Heart left ventricle (tissue), 16 donors: ENCODE measurements around the gene C16orf96. TPM values are rescaled to one million over a fixed set of nuclear protein-coding genes. Genes with fewer than 3 reads are reported as not detected.
"Not testable (repeated sequence)": the region's sequence is repeated elsewhere in the genome, so short reads cannot be mapped to it uniquely, and the experiment has no call there.

Experiments used
- ATAC-seq, 4 donors: fragments of 200-7000 bp; cut with Tn5 transposase; one replicate each; pipeline ENCODE4 v1.9.1; 2020 to 2022; ENCODE audit warnings: moderate library complexity in 4 of 4, mild to moderate bottlenecking in 3 of 4, moderate number of reproducible peaks in 1 of 4
- DNase-seq, 5 donors: peaks; one replicate each; pipeline ENCODE4 v3.0.0-alpha.2; 2020
- H3K27ac ChIP-seq, 12 donors: fragments of 200-600 bp; sonication (generic) in 4 of 12; one replicate each; pipeline versions ENCODE4 v1.5.0 to v1.8.0; 2016 to 2022; ENCODE audit warnings: mild to moderate bottlenecking in 2 of 12
- H3K27me3 ChIP-seq, 9 donors: fragments of 200-600 bp; sonication (generic) in 2 of 9; one replicate each; pipeline versions ENCODE4 v1.5.1 to v1.8.0; 2016 to 2022; ENCODE audit warnings: mild to moderate bottlenecking in 3 of 9
- H3K36me3 ChIP-seq, 9 donors: fragments of 200-600 bp; sonication (generic) in 2 of 9; one replicate each; pipeline versions ENCODE4 v1.5.0 to v1.8.0; 2018 to 2022; ENCODE audit warnings: mild to moderate bottlenecking in 2 of 9
- H3K4me1 ChIP-seq, 12 donors: fragments of 200-600 bp; sonication (generic) in 4 of 12; one replicate each; pipeline versions ENCODE4 v1.5.0 to v1.8.0; 2016 to 2022; ENCODE audit warnings: mild to moderate bottlenecking in 3 of 12
- H3K4me3 ChIP-seq, 12 donors: fragments of 200-600 bp; sonication (generic) in 4 of 12; one replicate each; pipeline versions ENCODE4 v1.5.0 to v1.8.0; 2017 to 2022; ENCODE audit warnings: mild to moderate bottlenecking in 9 of 12, moderate library complexity in 4 of 12
- H3K9me3 ChIP-seq, 12 donors: fragments of 200-600 bp; sonication (generic) in 4 of 12; one replicate each; pipeline versions ENCODE4 v1.5.0 to v1.8.0; 2016 to 2022; ENCODE audit warnings: mild to moderate bottlenecking in 1 of 12
- CTCF ChIP-seq, 12 donors: fragments of 200-600 bp; sonication (generic) in 4 of 12; IDR thresholded peaks; one replicate each; pipeline versions ENCODE4 v1.5.0 to v1.8.0; 2018 to 2022; ENCODE audit warnings: antibody characterized with exemption in 12 of 12, mild to moderate bottlenecking in 5 of 12
- POLR2A ChIP-seq, 2 donors: fragments of 450-650 bp; IDR thresholded peaks; one replicate each; pipeline ENCODE4 v1.6.1; 2017; ENCODE audit warnings: antibody characterized with exemption in 2 of 2, mild to moderate bottlenecking in 2 of 2, moderate library complexity in 2 of 2
- WGBS, 4 donors: extraction: QIAGEN DNeasy Blood & Tissue Kit in 2 of 4; methylation state at CpG; one replicate each; pipeline versions ENCODE4 v1.1.5 to v1.1.7; 2013 to 2018; 5-methylcytosine and 5-hydroxymethylcytosine counted together
- intact Hi-C, 10 donors: fragments of 100-400 bp; cut with DNase I; formaldehyde crosslinking; loops; one replicate each; pipeline versions ENCODE4 v1.11.1 to v1.14.2; 2022
- polyA plus RNA-seq, 2 donors: library from polyadenylated mRNA; stranded (reverse); fragments of 200-250 nt; gene quantifications; one replicate each; pipeline ENCODE4 v1.2.3, GENCODE V29; 2013
- total RNA-seq, 9 donors: library from RNA; depleted of rRNA in 2 of 9; stranded (reverse); fragments of >200 nt in 2 of 9; fragmentation: NEBNext Ultra II Directional in 3 of 9; extraction: Animal tissue kit (Norgen Biotek cat#: 25700) in 3 of 9; gene quantifications; one replicate each; pipeline versions ENCODE4 v1.1.0 to v1.2.4, GENCODE V29; 2016 to 2023
- donor health status: ischemic (EF 13 %, LVEDD 7.1; RV severe dilation, severe dysfunction).
- donor health status: healthy with polysubstance abuse.
- donor health status: DM: no; HTN: yes; CAD: no.
- donor health status: DM: no; HTN: no; CAD: no.
- donor health status: ischemic (EF 25% LVEDD 6.9; RV normal size, moderate dysfunction).
- donor health status: ischemic (EF 25% LVEDD 5.7; RV mildly dilated, moderate dysfunction).
- donor health status: healthy.
- donor health status: DM: yes; HTN: yes; CAD: no.
- donor health status: ischemic (EF 35%, LVEDD 5.7; RV mildly dilated, moderate dysfunction).
- donor health status: nonischemic (EF 11% LVEDD 7.7; RV severe dilation, severe dysfunction).
- donor health status: DM: yes; HTN: yes; CAD: no.
- donor health status: PGD.
- donor health status: ischemic (EF 29% LVEDD 5.4; RV normal size, mild dysfunction).
- donor health status: nonischemic (EF 23%, LVEDD 6.1; RV moderate dilation, normal function).

The C16orf96 gene
- total and polyA plus RNA-seq, 11 donors = 0.01 to 0.19 (median 0.13) TPM; not detected in 2

DNA sequence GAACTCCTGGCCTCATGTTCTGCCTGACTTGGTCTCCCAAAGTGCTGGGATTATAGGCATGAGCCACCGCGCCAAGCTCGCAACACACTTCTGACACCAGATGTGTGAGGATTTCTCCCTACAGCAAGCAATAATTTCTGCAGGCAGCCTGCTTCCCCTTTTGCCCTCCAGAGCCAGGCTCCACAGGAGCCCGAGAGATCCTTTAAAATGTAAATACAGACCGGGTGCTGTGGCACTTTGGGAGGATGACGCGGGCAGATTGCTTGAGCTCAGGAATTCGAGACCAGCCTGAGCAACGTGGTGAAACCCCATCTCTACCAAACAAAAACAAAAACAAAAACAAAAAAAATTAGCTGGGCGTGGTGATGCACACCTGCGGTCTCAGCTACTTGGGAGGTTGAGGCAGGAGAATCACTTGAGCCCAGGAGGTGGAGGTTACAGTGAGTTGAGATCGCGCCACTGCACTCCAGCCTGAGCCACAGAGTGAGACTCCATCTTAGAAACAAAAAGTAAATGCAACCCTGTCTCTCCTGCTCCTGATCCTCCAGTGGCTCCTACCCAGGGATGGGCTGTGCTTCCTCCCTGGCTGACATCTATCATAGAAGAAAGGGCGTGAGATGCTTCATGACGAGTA lies 14.7 kb downstream of the C16orf96 start:
- TF ChIP-seq CTCF (IDR thresholded peaks at IDR 0.05) (no peak), POLR2A (IDR thresholded peaks at IDR 0.05) (no peak)
- no peaks in the 10 kb centered on the region for H3K4me1 ChIP-seq
- H3K27ac ChIP-seq = no peak overlapping the region
- H3K36me3 ChIP-seq = no peaks in the 10 kb centered on the region
- H3K27me3 ChIP-seq = no peaks in the 10 kb centered on the region
- ATAC-seq = no peak
- no peaks in the 10 kb centered on the region for H3K9me3 ChIP-seq
- DNase-seq = no peak
- WGBS, 4 donors = 76 to 81% (median 77%) methylated on average over 15 of the region's 15 CpGs
- H3K4me3 ChIP-seq = no peak overlapping the region
- intact Hi-C loops = no loop called here

DNA sequence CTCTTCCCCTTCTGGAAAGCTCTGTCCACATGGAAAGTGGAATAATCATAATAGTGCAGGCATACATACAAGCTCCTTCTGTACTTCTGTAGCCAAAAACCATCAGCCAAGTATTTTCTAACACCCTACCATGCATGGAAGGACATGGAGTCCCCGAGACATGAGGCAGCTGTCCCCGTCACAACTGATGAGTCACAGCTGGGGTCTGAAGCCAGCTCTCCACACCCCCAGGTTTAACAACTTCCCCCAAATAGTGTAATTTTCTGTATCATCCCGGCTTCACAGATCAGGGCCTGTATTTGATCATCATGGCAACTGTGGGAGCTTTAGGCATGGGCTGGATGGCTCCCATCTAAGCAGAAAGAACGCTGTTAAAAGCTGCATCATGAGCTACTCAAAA lies 16.6 kb downstream of the C16orf96 start:
- Histone ChIP-seq H3K36me3 (no peaks in the 10 kb centered on the region), H3K9me3 (no peaks in the 10 kb centered on the region), H3K27ac (no peak overlapping the region), H3K4me1 (no peaks in the 10 kb centered on the region), H3K27me3 (no peaks in the 10 kb centered on the region), H3K4me3 (no peak overlapping the region)
- intact Hi-C loops = no loop called here
- WGBS, 4 donors = 55 to 69% (median 62%) methylated on average over 4 of the region's 4 CpGs
- peak in 1 of 5 donors; percentile 39 for DNase-seq
- TF ChIP-seq CTCF (IDR thresholded peaks at IDR 0.05) (no peak), POLR2A (IDR thresholded peaks at IDR 0.05) (no peak)
- ATAC-seq = peak; percentile 28 to 74 (median 59)

- H3K9me3 ChIP-seq, H3K27ac ChIP-seq, H3K36me3 ChIP-seq, ATAC-seq, DNase-seq, intact Hi-C loops, H3K4me3 ChIP-seq, H3K27me3 ChIP-seq, H3K4me1 ChIP-seq: not testable (repeated sequence)
- WGBS, 4 donors = 71 to 83% (median 82%) methylated on average over 7 of the region's 7 CpGs
Observed at GRCh38 chr16:4573926-4574325, 17.8 kb downstream of the C16orf96 start.

DNA sequence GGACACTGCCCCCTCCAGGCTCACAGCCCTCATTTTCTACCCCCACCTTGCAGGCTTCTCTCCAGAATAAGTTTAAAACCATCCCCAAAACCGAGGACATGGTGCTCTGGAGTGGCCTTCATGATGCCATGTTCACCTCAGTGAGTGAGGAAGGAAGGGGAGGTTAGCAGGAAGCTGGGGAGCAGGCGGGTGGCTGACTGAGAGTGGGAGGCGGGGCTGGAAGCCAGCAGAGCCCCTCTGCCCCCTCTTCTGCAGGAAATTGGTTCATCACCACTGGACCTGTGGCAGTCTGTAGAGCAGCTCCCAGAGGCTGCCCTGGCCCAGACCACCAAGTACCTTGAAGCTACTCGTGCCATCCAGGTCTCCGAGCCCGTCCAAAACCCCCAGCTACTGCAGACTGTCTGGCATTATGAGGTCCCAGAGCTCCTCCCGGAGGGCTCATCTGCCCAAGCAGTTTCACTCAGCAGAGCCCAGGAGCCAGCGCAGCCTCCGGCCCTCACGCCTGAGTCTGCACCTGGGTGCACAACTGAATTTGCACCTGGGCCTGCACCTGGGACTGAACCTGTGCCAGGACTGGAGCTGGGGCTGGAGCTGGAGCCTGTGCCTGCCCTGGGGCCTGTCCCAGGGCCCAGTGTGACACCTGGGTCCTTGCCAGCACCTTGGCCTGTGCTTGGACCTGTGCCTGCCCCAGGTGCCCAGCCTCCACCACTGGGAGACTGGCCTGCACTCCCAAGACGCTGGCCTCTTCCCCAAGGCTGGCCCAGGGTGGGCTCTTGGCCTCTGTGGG lies 19.0 kb downstream of the C16orf96 start:
- no peak for TF ChIP-seq CTCF (IDR thresholded peaks at IDR 0.05)
- H3K9me3 ChIP-seq = no peaks in the 10 kb centered on the region
- DNase-seq = no peak
- H3K4me3 ChIP-seq = no peak overlapping the region
- peak in 1 of 4 donors; percentile 29 for ATAC-seq
- intact Hi-C loops = no loop called here
- 61 to 82% (median 76%) methylated on average over 7 to 11 of the region's 11 CpGs for WGBS, 4 donors
- no peaks in the 10 kb centered on the region for H3K27me3 ChIP-seq
- no peak overlapping the region for H3K27ac ChIP-seq
- H3K36me3 ChIP-seq = no peaks in the 10 kb centered on the region
- H3K4me1 ChIP-seq = no peaks in the 10 kb centered on the region
